SJSA1 (cell line): ENCODE data around the gene AKAP13. TPM values are rescaled to one million over a fixed set of nuclear protein-coding genes. Genes with fewer than 3 reads are reported as not detected.

ENCODE experiments used
- DNase-seq, 2 experiments: peaks; one replicate each; pipeline ENCODE4 v3.0.0-alpha.2; 2015 to 2020; ENCODE audit warnings: low spot score in 2 of 2, low read depth in 1 of 2
- H3K27ac ChIP-seq: fragments of 250-450 bp; sonication (Bioruptor Pico); 2 replicates; pipeline ENCODE4 v1.5.1; 2020; ENCODE audit warnings: mild to moderate bottlenecking, moderate library complexity
- H3K27me3 ChIP-seq: fragments of 250-450 bp; sonication (Bioruptor Pico); replicated peaks from 2 replicates; pipeline ENCODE4 v1.5.1; 2020; ENCODE audit warnings: mild to moderate bottlenecking, moderate library complexity
- H3K36me3 ChIP-seq: fragments of 250-450 bp; sonication (Bioruptor Pico); 2 replicates; pipeline ENCODE4 v1.5.1; 2020; ENCODE audit warnings: mild to moderate bottlenecking
- H3K4me1 ChIP-seq: fragments of 250-450 bp; sonication (Bioruptor Pico); replicated peaks from 2 replicates; pipeline ENCODE4 v1.6.1; 2021; ENCODE audit warnings: mild to moderate bottlenecking
- H3K4me3 ChIP-seq: fragments of 250-450 bp; sonication (Bioruptor Pico); 2 replicates; pipeline ENCODE4 v1.5.1; 2020; ENCODE audit warnings: mild to moderate bottlenecking
- H3K9me3 ChIP-seq: fragments of 250-450 bp; sonication (Bioruptor Pico); replicated peaks from 2 replicates; pipeline ENCODE4 v1.5.1; 2020; ENCODE audit warnings: mild to moderate bottlenecking
- total RNA-seq: library from RNA; depleted of rRNA; stranded (reverse); fragments of >200 nt; shearing (Covaris generic); gene quantifications from 2 replicates; pipeline ENCODE4 v1.2.3, GENCODE V29; 2014

Gene AKAP13
- total RNA-seq, 1 experiment from 2014 or later = 65.4 TPM

DNA sequence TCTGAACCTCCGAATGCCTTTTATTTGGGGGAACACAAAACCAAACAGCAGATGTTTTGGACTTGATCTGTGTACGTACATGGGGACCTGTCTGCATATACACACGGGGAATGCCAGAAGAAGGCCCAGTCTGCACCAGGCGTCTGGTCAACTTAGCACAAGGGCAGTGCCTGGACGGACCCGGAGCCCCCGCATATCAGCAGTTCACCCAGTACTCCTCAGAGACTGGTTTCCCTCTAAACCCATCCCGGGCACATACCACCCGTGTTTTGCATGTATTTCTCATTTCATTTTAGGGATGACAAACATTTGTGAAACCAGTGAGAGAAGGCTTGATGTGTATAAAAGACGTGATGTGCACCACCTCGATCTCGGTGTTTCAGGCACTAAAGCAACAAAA, 364.6 kb downstream of the AKAP13 start:
- no peaks in the 10 kb centered on the region for H3K4me1 ChIP-seq
- DNase-seq = no peak
- H3K9me3 ChIP-seq = no peaks in the 10 kb centered on the region
- peaks cover 75% of the 10 kb centered on the region for H3K36me3 ChIP-seq
- H3K4me3 ChIP-seq = no peak overlapping the region
- no peak overlapping the region for H3K27ac ChIP-seq
- H3K27me3 ChIP-seq = no peaks in the 10 kb centered on the region

DNA sequence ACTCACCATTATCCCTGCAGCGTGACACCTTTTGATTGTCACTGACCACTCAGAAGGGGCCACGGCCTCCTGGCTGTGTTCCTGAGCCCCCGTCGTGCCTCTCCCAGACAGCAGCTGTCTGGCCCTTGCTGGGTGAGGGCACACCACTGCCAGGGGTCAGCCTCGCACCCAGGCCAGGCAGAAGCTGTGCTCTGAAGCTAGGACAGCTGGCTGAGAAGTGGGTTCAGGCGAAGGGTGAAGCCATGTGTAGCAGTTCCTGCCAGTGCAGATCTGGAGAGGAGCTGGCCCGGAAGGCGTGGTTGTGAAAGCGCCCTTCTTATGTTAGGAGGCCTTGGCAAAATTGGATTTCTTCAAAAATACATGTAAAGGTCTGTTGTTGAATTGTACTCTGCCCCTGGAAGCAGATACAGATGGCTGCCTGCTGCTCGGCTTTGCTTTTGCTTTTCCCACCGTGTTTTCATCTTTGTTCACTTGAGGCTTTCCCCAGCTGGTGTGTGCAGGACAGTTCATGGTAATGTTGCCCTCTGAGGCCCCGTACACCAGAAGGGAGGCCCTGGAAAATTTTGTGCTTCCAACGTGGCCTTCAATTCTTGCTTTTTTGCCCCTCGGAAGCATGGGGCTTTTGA, 365.2 kb downstream of the AKAP13 start:
- Histone ChIP-seq H3K4me3 (no peak overlapping the region), H3K36me3 (peaks cover 72% of the 10 kb centered on the region), H3K27ac (no peak overlapping the region), H3K4me1 (no peaks in the 10 kb centered on the region), H3K27me3 (no peaks in the 10 kb centered on the region), H3K9me3 (no peaks in the 10 kb centered on the region)
- DNase-seq = no peak

DNA sequence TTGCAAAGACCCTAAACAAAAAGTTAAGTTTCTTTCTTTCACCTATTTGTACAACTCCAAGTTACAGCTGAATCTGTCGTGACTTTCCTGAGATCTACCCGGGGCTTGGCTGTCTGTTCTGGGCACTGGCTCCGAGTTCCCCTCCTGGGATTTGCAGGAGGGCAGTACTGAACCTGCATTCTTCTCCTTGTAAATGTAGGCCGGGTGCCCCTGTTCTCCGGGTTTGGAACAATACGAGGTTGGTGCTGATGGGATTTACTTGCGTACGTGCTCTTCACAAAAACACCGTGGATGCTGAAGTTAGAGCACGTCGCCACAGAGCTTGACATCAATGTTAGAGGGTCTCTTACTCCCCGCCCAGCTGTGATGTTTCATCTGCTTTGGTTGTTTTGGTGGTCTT, 366.2 kb downstream of the AKAP13 start:
- no peaks in the 10 kb centered on the region for H3K9me3 ChIP-seq
- H3K27me3 ChIP-seq = no peaks in the 10 kb centered on the region
- no peak overlapping the region for H3K27ac ChIP-seq
- no peak overlapping the region for H3K4me3 ChIP-seq
- peaks cover 64% of the 10 kb centered on the region for H3K36me3 ChIP-seq
- no peak for DNase-seq
- H3K4me1 ChIP-seq = no peaks in the 10 kb centered on the region

DNA sequence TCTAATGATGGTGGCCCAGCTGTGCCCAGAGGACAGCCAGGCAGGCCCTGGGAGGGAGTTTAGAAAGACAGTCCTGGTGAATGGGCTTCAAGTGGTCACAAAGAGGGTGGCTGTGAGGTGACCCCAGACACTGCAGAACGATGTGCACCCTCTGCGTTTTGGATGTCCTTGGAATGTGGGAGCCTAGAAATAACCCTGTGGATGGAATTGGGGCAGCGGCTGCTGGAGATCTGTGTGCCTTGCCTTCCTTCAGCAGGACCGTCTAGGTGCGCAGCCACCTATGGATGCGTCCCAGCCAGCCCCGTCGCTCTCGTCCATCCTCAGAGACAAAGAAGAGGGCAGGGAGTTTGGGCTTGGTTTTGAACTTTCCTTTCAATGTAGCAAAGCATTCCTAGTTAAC, 367.8 kb downstream of the AKAP13 start:
- no peaks in the 10 kb centered on the region for H3K4me1 ChIP-seq
- no peak overlapping the region for H3K4me3 ChIP-seq
- H3K9me3 ChIP-seq = no peaks in the 10 kb centered on the region
- DNase-seq = no peak
- peaks cover 50% of the 10 kb centered on the region for H3K36me3 ChIP-seq
- no peaks in the 10 kb centered on the region for H3K27me3 ChIP-seq
- no peak overlapping the region for H3K27ac ChIP-seq

DNA sequence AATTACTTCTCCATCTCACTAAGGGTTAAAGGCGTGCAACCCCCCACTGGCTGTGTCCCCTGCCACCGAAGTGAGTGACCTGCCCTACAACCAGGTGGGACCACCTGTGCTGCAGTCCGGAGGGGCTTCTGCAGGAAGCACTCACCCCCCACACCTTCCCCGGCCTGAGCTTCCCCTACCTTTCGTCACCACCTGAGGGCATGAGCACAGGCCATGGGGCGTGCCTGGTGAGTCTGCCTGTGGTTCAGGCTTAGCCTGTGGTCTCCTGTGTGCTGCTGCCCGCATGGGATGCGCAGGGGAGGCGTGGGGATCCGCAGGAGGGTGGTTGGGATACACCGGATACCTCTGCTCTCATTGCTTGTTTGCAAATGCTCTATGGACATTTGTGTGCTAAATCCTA, 368.3 kb downstream of the AKAP13 start:
- Histone ChIP-seq H3K36me3 (peaks cover 45% of the 10 kb centered on the region), H3K9me3 (no peaks in the 10 kb centered on the region)

DNA sequence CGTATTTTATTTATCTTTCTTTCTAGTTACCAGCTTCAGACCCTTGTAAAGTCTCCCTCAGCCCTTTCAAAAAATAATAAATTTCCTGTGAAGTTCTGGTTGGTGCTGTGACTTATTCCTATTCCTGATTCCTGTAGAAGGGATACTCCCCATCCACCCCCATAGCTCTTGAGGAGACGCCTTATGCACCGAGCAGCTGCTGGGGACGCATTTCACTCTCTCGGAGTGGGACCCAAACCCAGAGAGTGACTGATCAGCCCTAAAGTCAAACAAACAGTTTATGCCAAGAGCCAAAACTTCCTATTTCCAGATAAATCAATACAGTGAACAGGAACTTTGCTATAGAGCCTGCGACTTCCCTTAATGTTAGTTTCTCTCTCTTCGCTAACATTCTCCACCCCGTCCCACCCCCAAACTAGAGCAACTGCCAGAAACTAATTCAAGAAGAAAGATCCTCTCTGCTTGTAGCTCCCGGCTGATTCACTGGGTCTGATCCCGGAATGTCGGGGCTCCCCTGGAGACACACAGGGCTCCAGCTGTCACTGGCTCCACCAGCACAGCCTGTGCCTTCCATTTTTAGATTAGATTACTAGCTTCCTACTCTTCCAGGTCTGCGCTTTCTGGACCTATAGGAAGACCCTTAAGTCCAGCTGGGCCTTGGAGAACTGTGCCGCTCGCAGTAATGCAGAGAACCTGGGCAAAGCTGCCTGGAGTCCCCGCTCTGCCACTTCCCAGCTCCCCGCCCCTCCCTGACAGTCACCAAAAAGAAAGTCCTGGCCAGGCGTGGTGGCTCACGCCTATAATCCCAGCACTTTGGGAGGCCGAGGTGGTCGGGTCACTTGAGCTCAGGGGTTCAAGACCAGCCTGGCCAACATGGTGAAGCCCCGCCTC, 369.1 kb downstream of the AKAP13 start:
- Histone ChIP-seq H3K9me3 (no peaks in the 10 kb centered on the region), H3K27me3 (no peaks in the 10 kb centered on the region), H3K36me3 (peaks cover 37% of the 10 kb centered on the region), H3K4me3 (no peak overlapping the region), H3K27ac (no peak overlapping the region), H3K4me1 (no peaks in the 10 kb centered on the region)
- no peak for DNase-seq

More for the DNA sequence above, 368.3 kb downstream of the AKAP13 start:
- H3K4me1 ChIP-seq = no peaks in the 10 kb centered on the region
- no peaks in the 10 kb centered on the region for H3K27me3 ChIP-seq
- H3K4me3 ChIP-seq = no peak overlapping the region
- no peak for DNase-seq
- no peak overlapping the region for H3K27ac ChIP-seq

DNA sequence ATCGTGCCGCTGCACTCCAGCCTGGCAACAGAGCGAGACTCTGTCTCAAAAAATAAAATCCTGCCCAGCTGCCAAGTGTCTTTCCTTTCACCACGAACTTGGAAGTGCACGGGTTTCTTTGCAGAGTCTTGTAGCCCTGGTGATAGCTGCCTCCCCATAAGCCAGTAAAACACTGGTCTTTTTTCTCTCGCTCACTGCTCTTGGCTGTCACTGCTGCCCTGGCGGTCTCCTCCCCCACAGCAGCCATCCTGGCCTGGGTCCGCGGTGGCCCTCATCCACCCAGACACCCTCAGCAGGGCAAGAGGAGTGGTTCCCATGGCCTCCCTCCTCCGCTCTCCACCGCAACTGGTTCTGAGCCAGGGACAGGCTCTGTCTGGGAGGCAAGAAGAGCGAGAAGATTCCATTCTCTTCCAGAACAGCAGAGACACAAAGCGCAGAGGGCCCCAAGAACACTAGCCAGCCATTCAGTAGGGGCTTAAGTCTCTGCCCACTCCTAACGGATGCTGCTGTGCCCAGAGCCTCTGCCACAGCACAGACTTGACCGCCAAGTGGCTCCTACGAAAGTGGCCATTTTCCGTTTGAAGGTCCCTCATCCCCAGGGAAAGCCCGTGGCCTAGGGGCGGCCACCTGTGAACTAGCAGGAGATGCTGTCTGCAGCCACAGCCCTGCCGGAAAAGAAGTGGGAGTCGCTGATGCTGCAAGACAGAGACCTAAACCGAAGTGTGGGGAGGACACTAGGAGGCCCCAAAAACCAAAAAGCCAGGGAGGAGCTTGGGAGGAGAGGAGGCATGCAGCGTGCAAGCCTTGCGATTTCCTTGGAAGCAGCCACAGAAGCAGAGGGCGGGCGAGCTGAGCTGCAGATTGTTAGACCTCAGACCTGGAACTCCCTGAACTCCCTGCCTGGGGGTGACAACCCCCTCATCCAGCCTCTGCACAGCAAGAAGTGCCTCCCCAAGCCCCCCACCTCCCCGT, 370.2 kb downstream of the AKAP13 start:
- H3K4me3 ChIP-seq = no peak overlapping the region
- no peak for DNase-seq
- H3K4me1 ChIP-seq = no peaks in the 10 kb centered on the region
- no peaks in the 10 kb centered on the region for H3K9me3 ChIP-seq
- H3K27me3 ChIP-seq = no peaks in the 10 kb centered on the region
- H3K36me3 ChIP-seq = peaks cover 26% of the 10 kb centered on the region
- H3K27ac ChIP-seq = no peak overlapping the region

DNA sequence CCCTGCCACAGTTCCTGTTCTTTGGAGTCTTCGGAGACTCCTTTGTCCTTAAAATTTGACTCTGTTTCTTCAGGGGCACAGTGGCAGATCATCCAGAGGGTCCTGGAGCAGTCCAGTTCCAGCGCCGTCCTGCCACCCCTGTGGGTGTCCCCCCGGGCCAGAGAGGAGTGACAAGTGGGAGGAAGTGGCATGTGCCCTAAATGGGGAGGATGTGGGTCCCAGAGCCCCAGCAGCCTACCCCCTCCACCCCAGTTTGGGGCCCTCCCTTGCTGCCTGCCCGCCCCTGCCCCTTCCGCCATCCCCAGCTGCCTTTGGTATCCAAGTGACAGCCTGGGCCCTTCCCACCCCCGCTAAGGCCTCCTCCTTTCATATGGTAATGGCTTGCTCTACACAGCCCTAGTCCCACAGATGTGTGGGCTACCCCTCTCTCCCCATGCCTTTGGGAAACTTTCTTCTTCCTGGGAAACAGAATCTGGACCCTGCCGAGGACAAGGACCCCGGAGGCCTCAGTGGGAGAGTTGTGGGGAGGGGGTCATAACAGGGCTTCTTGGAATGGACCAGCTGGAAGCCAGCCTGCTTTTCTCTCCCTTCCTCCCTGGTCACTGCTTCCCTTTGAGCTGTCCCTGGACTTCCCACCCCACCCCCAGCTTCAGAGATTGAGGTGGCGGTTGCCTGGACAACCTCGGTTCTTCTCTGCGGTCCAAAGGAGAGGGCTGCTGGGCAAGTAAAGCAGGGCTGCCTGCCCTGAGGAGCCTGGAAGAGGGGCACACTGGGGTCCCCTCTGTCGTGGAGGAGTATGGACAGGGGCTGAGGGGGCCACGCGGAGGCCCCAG, 371.1 kb downstream of the AKAP13 start:
- peaks cover 21% of the 10 kb centered on the region for H3K36me3 ChIP-seq
- H3K27ac ChIP-seq = no peak overlapping the region
- H3K9me3 ChIP-seq = no peaks in the 10 kb centered on the region
- H3K4me1 ChIP-seq = no peaks in the 10 kb centered on the region
- H3K27me3 ChIP-seq = no peaks in the 10 kb centered on the region
- H3K4me3 ChIP-seq = no peak overlapping the region
- no peak for DNase-seq

DNA sequence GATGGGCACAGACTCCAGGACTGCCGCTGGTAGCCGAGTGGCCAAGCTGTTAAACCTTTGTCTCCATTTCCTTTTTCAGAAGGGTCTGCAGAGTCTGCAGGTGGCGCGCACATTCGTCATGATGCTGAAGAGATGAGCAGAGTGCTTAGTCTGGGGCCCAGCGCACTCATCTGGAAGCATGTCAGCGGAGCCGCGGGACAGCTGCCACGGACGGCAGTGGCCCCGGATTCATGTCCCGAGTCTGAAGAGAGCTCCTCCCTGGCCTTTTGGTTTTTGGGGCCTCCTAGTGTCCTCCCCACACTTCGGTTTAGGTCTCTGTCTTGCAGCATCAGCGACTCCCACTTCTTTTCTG, 371.7 kb downstream of the AKAP13 start:
- Histone ChIP-seq H3K4me1 (no peaks in the 10 kb centered on the region), H3K9me3 (no peaks in the 10 kb centered on the region), H3K27me3 (no peaks in the 10 kb centered on the region), H3K4me3 (no peak overlapping the region), H3K27ac (no peak overlapping the region), H3K36me3 (peaks cover 15% of the 10 kb centered on the region)
- DNase-seq = no peak

DNA sequence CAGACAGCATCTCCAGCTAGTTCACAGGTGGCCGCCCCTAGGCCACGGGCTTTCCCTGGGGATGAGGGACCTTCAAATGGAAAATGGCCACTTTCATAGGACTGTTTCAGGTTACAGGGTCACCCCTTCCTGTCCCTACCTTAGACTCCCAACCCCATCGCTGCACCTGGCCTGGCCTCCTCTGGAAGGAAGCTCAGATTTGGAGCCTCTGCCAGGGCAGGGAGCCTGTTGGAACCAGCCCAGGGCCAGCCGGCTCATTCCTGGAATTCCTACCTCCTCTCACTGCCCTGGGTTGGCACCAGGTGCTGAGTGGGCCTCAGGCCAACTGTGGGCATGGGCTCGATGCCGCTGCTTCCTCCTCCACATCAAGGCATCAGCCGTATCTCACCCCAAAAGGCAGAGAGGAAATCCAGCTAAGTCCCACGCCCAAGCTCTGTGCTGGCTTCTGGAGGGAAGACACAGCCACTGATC, 372.1 kb downstream of the AKAP13 start:
- no peaks in the 10 kb centered on the region for H3K9me3 ChIP-seq
- no peak overlapping the region for H3K27ac ChIP-seq
- no peaks in the 10 kb centered on the region for H3K27me3 ChIP-seq
- H3K36me3 ChIP-seq = peaks cover 11% of the 10 kb centered on the region
- no peak for DNase-seq
- H3K4me3 ChIP-seq = no peak overlapping the region
- no peaks in the 10 kb centered on the region for H3K4me1 ChIP-seq

DNA sequence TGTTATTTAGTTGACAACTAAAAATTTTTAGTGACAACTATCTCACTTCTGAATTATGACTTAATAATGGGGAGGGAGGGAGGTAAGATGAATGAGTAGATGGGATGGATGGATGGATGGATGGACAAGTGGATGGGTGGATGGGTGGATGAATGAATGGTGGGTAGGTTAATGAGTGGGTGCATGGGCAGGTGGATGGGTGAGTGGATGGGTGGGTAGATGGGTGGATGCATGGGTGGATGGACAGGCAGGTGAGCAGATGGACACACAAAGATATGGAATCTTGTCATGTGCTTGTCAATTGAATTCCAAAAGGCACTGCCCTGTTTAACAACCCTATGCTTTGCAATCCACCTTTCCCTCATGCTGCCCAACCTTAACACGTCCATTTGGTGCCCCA, 372.9 kb downstream of the AKAP13 start:
- no peaks in the 10 kb centered on the region for H3K27me3 ChIP-seq
- no peak for DNase-seq
- no peak overlapping the region for H3K27ac ChIP-seq
- no peaks in the 10 kb centered on the region for H3K9me3 ChIP-seq
- no peak overlapping the region for H3K4me3 ChIP-seq
- H3K36me3 ChIP-seq = peaks cover 8% of the 10 kb centered on the region; the same call in 1 of the 2 replicates
- H3K4me1 ChIP-seq = no peaks in the 10 kb centered on the region

DNA sequence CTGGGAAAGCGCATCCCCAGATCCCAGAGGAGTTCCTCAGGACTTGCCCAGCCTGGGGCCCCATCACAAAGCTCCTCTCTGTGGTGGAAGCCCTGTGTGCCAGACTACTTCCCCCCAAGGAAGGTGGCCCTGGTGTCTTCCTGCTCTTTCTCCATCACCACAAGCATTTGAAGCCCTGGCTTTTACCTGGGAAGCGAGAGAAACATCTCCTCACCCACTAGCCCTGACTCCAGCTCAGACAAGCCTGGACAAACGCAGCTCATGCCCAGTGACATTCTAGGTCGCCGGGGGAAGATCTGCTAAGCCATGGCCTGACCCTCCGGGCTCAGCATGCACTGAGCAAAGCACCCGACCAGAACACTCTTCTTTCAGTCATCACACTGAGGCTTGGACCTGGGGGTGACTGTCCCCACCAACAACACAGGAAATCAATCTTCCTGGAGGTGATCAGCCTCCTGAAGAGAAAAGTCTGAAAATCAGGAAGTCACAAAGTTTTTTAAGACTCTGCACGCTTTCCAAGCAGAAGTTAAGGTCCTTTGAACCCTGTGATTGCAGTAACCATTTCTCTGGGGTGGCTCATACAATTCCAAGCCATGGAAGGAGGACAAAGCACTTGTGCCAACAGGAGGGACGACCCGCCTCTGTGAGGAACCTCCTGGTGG, 373.5 kb downstream of the AKAP13 start:
- DNase-seq = no peak
- peaks cover 2% of the 10 kb centered on the region; the same call in 1 of the 2 replicates for H3K36me3 ChIP-seq
- H3K4me3 ChIP-seq = no peak overlapping the region
- no peaks in the 10 kb centered on the region for H3K9me3 ChIP-seq
- no peak overlapping the region for H3K27ac ChIP-seq
- no peaks in the 10 kb centered on the region for H3K27me3 ChIP-seq
- no peaks in the 10 kb centered on the region for H3K4me1 ChIP-seq
